GM19193 (cell line): ENCODE results near the gene PPARGC1A.

ENCODE experiments used
- POLR2A ChIP-seq: IDR thresholded peaks from 4 replicates; pipeline ENCODE4 v1.6.1; 2011; ENCODE audit not compliant: insufficient read depth, insufficient read length; ENCODE audit errors: extremely low read depth

The PPARGC1A gene

GRCh38 chr4:23789762-23790161, 100.1 kb downstream of the PPARGC1A start:
- TF ChIP-seq POLR2A = no peak

GRCh38 chr4:23788460-23788859, 101.4 kb downstream of the PPARGC1A start:
- no peak for TF ChIP-seq POLR2A

- no peak for TF ChIP-seq POLR2A
These were observed 101.8 kb downstream of the PPARGC1A start for GRCh38 chr4:23788027-23788426.

- TF ChIP-seq POLR2A = no peak
These were observed 106.9 kb downstream of the PPARGC1A start for GRCh38 chr4:23782778-23783437.

- no peak for TF ChIP-seq POLR2A
These were observed 110.0 kb downstream of the PPARGC1A start for GRCh38 chr4:23779839-23780238.

- no peak for TF ChIP-seq POLR2A
These were observed 110.4 kb downstream of the PPARGC1A start for GRCh38 chr4:23779422-23779821.

- TF ChIP-seq POLR2A = no peak
These were observed 114.2 kb downstream of the PPARGC1A start for GRCh38 chr4:23775694-23776093.

GRCh38 chr4:23774909-23775308, 114.9 kb downstream of the PPARGC1A start:
- TF ChIP-seq POLR2A = no peak

GRCh38 chr4:23773884-23774636, 115.8 kb downstream of the PPARGC1A start:
- TF ChIP-seq POLR2A = no peak

- TF ChIP-seq POLR2A = no peak
These were observed 119.8 kb downstream of the PPARGC1A start for GRCh38 chr4:23770011-23770410.

GRCh38 chr4:23769406-23769805, 120.4 kb downstream of the PPARGC1A start:
- no peak for TF ChIP-seq POLR2A

- TF ChIP-seq POLR2A = no peak
These were observed 121.3 kb downstream of the PPARGC1A start for GRCh38 chr4:23768541-23768940.

GRCh38 chr4:23766344-23766743, 123.5 kb downstream of the PPARGC1A start:
- no peak for TF ChIP-seq POLR2A

GRCh38 chr4:23763559-23763958, 126.3 kb downstream of the PPARGC1A start:
- no peak for TF ChIP-seq POLR2A

GRCh38 chr4:23762551-23762950, 127.3 kb downstream of the PPARGC1A start:
- no peak for TF ChIP-seq POLR2A

- no peak for TF ChIP-seq POLR2A
These were observed 130.8 kb downstream of the PPARGC1A start for GRCh38 chr4:23759066-23759465.
